Embryonic facial prominence (tissue), 1 donor: ENCODE results near the gene KLHDC9.
"Not testable (repeated sequence)": the region's sequence is repeated elsewhere in the genome, so short reads cannot be mapped to it uniquely, and the experiment has no call there.

Experiments used
- DNase-seq: peaks from one replicate; pipeline ENCODE4 v3.0.0-alpha.2; 2016; ENCODE audit errors: extremely low spot score

Gene KLHDC9

DNA sequence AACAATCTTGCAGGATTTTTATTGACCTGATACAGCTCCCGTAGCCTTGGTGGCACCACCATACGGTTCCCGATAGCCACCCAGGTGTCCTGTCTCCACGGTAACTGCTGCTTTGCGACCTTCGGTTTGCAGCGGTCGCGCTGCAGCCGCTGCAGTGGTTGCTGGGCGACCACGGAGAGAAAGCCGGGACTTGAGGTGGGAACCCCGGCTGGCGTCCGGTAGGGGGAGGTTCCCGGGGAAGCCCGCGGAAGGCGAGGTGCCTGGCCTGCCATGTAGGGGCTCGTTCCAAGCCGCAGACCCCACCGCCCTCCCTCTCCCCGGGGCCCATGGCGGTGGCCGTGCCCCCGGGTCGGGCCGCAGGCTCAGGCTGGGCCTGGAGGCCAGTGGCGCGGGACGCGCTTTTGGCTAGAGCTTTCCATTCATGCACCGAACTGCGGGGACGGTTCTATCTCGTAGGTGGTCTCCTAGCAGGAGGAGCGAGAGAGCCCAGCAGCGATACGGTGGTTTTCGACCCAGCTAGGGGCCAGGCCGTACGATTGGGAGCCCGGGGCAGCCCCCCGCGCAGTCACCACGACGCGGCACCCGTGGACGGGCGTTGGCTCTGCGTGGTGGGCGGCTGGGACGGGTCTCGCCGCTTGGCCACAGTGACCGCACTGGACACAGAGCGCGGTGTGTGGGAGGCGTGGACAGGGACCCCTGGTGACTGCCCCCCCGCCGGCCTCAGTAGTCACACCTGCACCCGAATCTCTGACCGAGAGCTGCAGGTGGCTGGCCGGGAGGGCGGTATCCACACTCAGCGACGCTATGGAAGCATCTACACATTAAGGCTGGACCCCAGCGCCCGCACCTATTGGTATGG lies at the start of gene KLHDC9:
Gene KLHDC9 (plus strand): TSS at position 152 of the 859 bp plus-strand sequence. CDS start 175 bp downstream, at position 327.
- no peak for DNase-seq

DNA sequence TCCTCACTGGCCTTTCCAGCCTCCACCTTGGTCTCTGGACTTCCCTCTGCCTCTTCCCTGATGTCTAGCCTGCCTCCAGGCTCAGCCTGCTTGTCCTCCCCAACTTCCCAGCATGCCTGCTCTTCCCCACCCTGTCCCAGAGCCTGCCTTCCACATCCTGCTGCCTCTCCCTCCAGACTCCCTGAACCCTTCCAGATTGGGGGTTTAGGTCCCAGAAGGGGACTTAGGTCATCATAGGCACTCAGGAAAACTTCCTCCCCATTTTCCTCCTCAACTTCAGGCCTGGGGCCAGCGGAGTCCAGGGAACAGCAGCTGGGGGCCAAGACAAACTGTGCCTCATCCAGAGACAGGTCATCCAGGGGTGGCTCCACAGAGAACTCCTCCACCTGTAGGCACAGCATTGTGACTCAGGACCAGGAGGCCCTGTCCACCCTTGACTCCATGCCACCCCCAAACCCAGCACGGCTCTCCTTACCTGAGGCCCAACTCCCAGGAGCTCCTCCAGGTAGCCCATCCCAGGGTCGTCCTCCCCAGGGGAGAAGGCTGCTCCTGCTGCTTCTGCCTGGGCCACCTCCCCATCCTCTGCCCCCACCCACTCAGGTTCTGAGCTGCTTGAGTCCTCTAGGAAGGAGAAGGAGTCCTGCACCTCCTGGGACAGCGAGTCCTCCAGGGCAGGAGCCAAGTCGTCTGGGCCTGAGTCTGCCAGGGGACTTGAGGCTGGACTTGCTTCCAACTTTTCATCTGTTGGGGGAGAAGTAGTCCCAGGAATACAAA lies 49.0 kb upstream of the KLHDC9 start:
- DNase-seq: no peak

DNA sequence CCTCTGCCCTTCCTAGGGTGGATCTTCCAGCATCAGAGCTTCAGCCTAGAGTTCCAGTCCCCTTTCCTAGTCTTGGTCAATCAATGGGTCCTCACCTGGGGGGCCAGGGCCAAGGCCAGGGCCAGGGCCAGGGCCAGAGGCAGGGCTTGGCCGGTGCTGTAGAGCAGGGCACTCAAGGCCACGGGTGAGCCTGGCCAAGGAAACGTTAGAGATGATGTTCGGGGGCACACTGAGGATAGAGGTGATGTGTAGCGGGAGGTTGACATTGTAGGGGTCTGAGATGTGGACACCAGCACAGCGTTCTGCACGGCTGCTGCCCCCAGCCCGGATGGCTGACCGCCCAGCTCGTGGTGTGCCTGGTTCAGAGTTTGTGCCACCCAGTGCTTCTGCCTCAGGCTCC lies 46.9 kb upstream of the KLHDC9 start:
- no peak for DNase-seq

GRCh38 chr1:161052899-161053298 lies 45.3 kb upstream of the KLHDC9 start:
- no peak for DNase-seq

DNA sequence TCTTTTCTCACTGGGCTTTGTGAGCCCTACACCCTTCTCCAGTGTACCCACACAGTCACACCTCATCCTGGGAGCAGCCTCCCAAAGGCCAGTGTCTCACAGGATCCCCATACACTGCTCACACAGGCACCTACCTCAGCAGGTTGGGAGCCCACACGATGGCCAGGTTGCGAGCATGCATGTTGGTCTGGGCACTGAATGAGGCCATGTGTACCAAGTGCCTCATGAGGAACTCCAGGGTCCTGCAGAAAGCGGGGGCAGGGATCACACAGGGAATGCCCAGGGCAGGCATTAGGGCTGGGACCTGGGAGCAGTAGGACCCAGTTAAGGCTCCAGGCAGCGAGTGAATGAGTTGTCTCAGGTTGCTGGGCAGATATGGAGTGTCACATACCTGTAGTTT lies 43.9 kb upstream of the KLHDC9 start:
- DNase-seq: no peak

- no peak for DNase-seq
Measured at GRCh38 chr1:161054805-161055204, 43.4 kb upstream of the KLHDC9 start.

GRCh38 chr1:161059293-161059692 lies 38.9 kb upstream of the KLHDC9 start:
- no peak for DNase-seq

GRCh38 chr1:161061419-161061818 lies 36.7 kb upstream of the KLHDC9 start:
- no peak for DNase-seq

DNA sequence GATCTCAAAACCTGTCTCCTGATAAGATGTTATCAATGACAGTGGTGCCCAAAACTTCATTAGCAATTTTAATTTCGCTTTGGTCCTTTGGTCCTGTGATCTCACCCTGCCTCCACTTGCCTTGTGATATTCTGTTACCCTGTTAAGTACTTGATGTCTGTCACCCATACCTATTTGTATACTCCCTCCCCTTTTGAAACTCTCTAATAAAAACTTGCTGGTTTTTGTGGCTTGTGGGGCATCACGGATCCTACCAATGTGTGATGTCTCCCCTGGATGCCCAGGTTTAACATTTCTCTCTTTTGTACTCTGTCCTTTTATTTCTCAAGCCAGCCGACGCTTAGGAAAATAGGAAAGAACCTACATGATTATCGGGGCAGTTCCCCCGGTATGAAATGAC lies 34.2 kb upstream of the KLHDC9 start:
- DNase-seq: not testable (repeated sequence)

DNA sequence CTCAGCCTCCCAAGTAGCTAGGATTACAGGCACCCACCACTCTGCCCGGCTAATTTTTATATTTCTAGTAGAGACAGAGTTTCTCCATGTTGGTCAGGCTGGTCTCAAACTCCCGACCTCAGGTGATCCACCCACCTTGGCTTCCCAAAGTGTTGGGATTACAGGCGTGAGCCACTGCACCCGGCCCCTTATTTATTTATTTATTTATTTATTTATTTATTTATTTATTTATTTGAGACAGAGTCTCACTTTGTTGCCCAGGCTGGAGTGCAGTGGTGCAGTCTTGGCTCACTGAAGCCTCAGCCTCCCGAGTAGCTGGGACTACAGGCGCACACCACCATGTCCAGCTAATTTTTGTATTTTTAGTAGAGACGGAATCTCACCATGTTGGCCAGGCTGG lies 32.5 kb upstream of the KLHDC9 start:
- not testable (repeated sequence) for DNase-seq

DNA sequence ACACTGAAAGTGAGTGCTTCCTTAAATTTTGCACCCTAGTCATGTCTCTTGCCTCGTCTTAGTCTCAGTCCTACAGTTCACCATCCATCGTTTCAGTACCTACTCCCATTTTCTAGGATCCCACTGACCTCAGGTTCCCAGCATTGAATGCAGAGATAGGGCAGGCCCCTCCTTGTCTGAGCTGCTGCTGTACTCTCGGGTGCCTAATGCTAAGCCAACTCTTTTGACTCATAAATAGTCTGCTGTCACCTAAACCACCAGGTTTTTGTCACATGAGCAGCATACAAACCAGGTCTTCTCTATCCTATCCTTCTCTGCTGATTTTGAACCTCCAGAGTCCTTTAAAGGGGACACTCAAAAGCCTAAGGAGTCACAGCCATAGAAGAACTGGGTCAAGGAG lies 31.5 kb upstream of the KLHDC9 start:
- DNase-seq: no peak

DNA sequence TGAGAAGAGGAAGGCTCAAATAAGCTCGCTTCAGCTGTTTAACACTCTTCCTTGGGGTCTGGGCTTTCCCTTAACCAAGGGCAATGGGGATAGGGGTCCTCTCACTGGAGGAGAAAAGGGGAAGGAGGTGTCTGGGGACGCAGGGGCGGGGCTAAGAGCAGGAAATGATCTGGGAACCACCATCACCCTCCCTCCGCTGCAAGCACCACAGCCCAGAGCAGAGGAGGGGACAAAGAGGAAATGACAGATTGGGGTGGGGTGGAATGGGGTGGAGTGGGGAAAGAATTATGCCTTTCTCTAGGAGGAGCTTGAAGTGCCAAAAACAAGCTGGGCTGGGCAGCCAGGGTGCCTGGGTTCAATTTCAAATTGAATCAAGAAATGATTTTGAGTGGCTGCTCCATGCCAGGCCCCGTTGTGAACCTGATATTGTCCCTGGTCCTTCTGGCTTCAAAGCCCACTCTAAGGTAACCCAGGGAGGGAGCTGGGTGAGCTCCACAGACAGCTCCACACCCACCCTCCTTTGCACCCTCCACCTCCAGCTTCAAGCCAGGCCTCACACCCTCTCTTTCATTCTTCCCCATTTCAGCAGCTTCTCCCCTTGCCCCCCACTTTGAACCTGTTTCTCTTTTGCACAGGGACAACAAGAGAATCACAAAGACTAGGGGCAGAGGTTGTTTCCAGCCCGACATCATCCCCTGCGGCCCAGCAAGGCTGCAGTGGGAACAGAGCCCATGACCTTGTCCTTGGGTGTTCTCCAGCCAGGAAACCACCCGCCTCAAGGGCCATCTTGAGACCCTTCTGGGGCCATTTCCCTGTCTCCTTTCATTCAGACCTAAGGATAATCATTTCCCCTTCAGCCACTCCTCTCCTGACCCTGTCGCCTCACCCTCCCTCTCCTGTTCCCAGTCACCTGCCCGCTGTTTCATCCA lies 29.6 kb upstream of the KLHDC9 start:
- DNase-seq: no peak

GRCh38 chr1:161069241-161069640 lies 28.9 kb upstream of the KLHDC9 start:
- no peak for DNase-seq

DNA sequence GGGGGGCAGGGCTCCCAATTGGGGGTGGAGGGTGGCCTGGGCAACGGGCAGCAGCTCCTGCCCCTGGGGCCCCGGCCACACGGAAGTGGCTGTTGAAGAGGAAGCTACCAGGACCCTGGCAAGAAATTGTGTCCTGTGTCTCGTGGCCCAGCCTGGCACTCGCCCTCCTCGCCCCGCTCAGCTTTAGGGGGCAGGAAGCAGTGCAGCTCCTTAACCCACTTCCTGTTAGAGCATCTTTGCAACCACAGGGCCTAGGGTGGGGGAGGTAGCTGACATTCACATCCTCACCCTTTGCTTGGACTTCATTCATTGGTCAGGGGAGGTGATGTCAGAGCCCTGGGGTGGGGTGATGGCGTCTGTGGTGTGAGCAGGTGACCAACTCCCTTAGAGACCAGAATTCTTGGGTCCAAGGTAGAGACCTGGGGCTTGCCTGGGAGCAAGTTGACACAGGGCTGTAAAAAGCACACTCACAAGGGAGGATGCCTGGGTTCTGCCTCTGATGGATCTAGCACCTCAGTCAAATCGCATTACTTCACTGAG lies 28.4 kb upstream of the KLHDC9 start, which contains the start of gene ARHGAP30:
Gene ARHGAP30 (minus strand): TSS at position 161 of the 540 bp plus-strand sequence. CDS start 267 bp downstream, outside the sequence.
- no peak for DNase-seq

GRCh38 chr1:161070761-161071160 lies 27.4 kb upstream of the KLHDC9 start:
- DNase-seq: no peak

DNA sequence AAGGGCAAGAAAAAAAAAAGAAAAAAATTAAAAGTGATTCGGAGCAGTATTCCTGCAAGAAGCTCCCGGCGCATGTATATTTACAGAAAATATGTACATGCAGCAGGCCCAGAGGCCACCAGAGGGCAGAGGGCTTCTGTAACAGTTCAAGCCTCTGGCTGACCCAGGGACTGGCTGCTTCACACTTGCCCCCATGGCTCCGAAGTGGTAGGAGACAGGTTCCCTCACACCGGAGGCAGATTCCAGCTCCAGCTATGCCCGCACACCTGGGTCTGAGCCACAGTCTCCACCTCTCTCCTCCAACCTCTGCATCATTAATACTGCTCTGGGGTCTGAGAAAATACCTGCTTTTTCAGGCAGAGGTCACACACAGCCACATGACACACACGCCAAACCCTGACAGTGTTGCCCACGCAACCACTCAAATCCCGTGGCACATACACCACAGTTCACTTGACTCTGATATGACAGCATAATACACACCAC lies 26.2 kb upstream of the KLHDC9 start:
- DNase-seq: no peak

DNA sequence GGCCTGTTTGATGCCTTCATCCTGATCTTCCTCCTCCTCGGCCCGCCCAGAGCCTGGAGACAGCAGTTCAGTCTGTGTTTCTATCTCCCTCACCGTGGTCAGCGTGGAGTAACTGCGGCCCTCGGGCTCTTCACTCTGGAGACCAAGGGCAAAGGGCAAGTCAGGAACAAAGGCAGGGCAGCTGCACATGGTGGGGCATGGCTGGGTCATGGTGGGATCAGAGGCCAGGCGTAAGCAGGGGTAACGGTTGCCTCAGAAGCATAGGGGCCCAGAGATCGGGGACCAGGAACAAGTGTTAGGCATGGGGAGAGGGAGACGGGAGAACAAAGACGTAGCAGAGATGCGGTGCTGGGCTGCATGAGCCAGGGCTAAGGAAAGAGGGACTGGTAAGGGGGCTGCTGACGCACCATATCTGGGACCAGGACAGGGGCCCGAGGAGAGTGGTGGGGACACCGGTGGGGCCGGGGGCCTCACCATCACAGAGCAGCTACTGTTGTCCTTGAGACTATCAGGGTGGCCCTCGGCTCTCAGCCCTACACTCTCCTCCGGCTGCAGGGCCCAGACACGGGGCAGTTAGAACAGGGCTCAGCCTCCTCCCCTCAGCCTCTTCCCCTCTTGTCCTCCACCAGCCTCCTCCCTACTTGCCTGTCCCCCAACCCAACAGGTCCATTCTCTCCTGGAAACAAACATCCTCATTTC lies 25.3 kb upstream of the KLHDC9 start:
- no peak for DNase-seq

GRCh38 chr1:161073474-161074121 lies 24.6 kb upstream of the KLHDC9 start:
- no peak for DNase-seq

DNA sequence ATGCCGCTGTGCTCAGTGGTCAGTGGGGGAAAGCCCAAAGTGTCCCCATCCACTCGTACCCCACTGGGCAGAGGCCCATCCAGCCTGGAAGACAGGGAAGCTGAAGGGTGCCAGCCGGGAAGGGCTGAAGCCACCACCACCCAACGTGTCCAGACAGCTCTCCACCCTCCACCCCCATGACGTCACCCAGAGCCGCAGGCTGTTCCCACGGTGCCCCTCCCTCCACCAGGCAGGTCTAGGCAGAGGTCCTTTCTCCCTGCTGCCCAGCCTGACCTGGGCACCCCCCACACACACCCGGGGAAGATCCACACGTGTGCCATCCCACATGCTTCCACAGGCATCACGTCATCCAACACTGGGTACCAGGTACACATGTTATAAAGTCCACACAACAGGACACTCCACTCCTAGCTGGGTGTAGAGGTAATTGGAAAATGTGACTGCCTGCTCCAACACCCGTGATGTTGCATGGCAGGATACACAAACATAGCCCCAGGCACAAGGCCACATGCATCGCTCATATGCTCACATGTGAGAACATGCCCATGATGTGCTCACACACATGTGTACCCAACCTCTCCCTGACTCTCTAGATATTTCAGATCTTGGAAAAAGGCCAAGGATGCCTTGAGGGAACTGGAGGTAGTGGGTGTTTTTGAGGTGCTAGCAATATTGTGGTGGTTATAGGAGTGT lies 23.3 kb upstream of the KLHDC9 start:
- DNase-seq: no peak
